HG03469 (cell line): Measurements from ENCODE around the gene SSTR5.

ENCODE experiments used
- ATAC-seq: cut with Tn5 transposase; IDR thresholded peaks from one replicate; pipeline ENCODE4 v1.9.1; 2021; ENCODE audit warnings: mild to moderate bottlenecking, moderate library complexity, moderate number of reproducible peaks; ENCODE audit not compliant: unreplicated experiment

SSTR5 gene

GRCh38 chr16:1054660-1055556 lies 17.6 kb upstream of the SSTR5 start:
- no peak for ATAC-seq

GRCh38 chr16:1055557-1055924 lies 17.0 kb upstream of the SSTR5 start:
- ATAC-seq = no peak

GRCh38 chr16:1056196-1056595 lies 16.4 kb upstream of the SSTR5 start:
- no peak for ATAC-seq

GRCh38 chr16:1057252-1057932 lies 15.2 kb upstream of the SSTR5 start:
- ATAC-seq = no peak

GRCh38 chr16:1058216-1058615 lies 14.3 kb upstream of the SSTR5 start:
- ATAC-seq = no peak

GRCh38 chr16:1059310-1059709 lies 13.2 kb upstream of the SSTR5 start:
- ATAC-seq = no peak

GRCh38 chr16:1060416-1061340 lies 11.9 kb upstream of the SSTR5 start:
- ATAC-seq = no peak

- no peak for ATAC-seq
Observed at GRCh38 chr16:1061769-1062505, 10.6 kb upstream of the SSTR5 start.

- ATAC-seq = no peak
Observed at GRCh38 chr16:1062895-1063294, 9.7 kb upstream of the SSTR5 start.

GRCh38 chr16:1063728-1064127 lies 8.8 kb upstream of the SSTR5 start:
- no peak for ATAC-seq

- ATAC-seq = no peak
Observed at GRCh38 chr16:1065469-1066128, 6.9 kb upstream of the SSTR5 start.

GRCh38 chr16:1066584-1067172 lies 5.9 kb upstream of the SSTR5 start:
- ATAC-seq = no peak

- no peak for ATAC-seq
Observed at GRCh38 chr16:1067629-1068028, 4.9 kb upstream of the SSTR5 start.

- ATAC-seq = no peak
Observed at GRCh38 chr16:1068451-1068850, 4.1 kb upstream of the SSTR5 start.

- ATAC-seq = no peak
Observed at GRCh38 chr16:1069154-1069553, 3.4 kb upstream of the SSTR5 start.

GRCh38 chr16:1070084-1070863 lies 2.3 kb upstream of the SSTR5 start:
- ATAC-seq = no peak

GRCh38 chr16:1070864-1071408 lies 1.6 kb upstream of the SSTR5 start:
- ATAC-seq = no peak

- no peak for ATAC-seq
Observed at GRCh38 chr16:1071561-1072225, 854 bp upstream of the SSTR5 start.
